Loucy (cell line): ENCODE measurements around the gene SLAMF1.
A peak's percentile ranks its signal among the peaks of the same experiment; 100 is the strongest.

Experiments
- H2AFZ ChIP-seq: fragments of 200-600 bp; sonication (generic); 2 replicates; pipeline ENCODE4 v1.6.0; 2016; ENCODE audit warnings: antibody characterized with exemption, mild to moderate bottlenecking, low read length, moderate library complexity
- H3F3A ChIP-seq: fragments of 200-600 bp; 2 replicates; pipeline ENCODE4 v1.6.0; 2016; ENCODE audit warnings: antibody characterized with exemption, low read depth, mild to moderate bottlenecking
- H3K27me3 ChIP-seq: fragments of 200-600 bp; sonication (generic); 2 replicates; pipeline ENCODE4 v1.6.1; 2014; ENCODE audit warnings: low read length, mild to moderate bottlenecking; ENCODE audit not compliant: insufficient read depth, poor library complexity, severe bottlenecking
- H3K36me3 ChIP-seq: fragments of 200-600 bp; sonication (generic); 2 replicates; pipeline ENCODE4 v1.6.1; 2016; ENCODE audit warnings: low read length; ENCODE audit not compliant: insufficient read depth
- H3K4me1 ChIP-seq: fragments of 200-600 bp; sonication (generic); 2 replicates; pipeline ENCODE4 v1.5.1; 2014; ENCODE audit warnings: low read length, mild to moderate bottlenecking; ENCODE audit not compliant: insufficient read depth, poor library complexity, severe bottlenecking
- H3K4me2 ChIP-seq: fragments of 200-600 bp; sonication (generic); 2 replicates; pipeline ENCODE4 v1.6.0; 2014; ENCODE audit warnings: antibody characterized with exemption, low read length, low read depth, mild to moderate bottlenecking; ENCODE audit not compliant: poor library complexity, severe bottlenecking
- H3K4me3 ChIP-seq: fragments of 200-600 bp; sonication (generic); 2 replicates; pipeline ENCODE4 v1.5.1; 2014; ENCODE audit warnings: low read length, mild to moderate bottlenecking, mixed read lengths; ENCODE audit not compliant: poor library complexity, severe bottlenecking
- H3K79me2 ChIP-seq: fragments of 200-600 bp; sonication (generic); 2 replicates; pipeline ENCODE4 v1.6.1; 2014; ENCODE audit warnings: low read length; ENCODE audit not compliant: insufficient read depth
- H3K9ac ChIP-seq: fragments of 200-600 bp; sonication (generic); 2 replicates; pipeline ENCODE4 v1.6.0; 2014; ENCODE audit warnings: mild to moderate bottlenecking, low read depth, low read length, moderate library complexity; ENCODE audit not compliant: poor library complexity, severe bottlenecking
- H3K9me2 ChIP-seq: fragments of 200-600 bp; sonication (generic); replicated peaks from 2 replicates; pipeline ENCODE4 v1.6.1; 2016; ENCODE audit warnings: low read depth, low read length, mixed read lengths
- H3K9me3 ChIP-seq: fragments of 200-600 bp; sonication (generic); 2 replicates; pipeline ENCODE4 v1.6.1; 2014; ENCODE audit warnings: mild to moderate bottlenecking, antibody characterized with exemption, low read length, low read depth; ENCODE audit not compliant: insufficient read depth
- H4K20me1 ChIP-seq: fragments of 200-600 bp; sonication (generic); 2 replicates; pipeline ENCODE4 v1.6.0; 2014; ENCODE audit warnings: antibody characterized with exemption, low read length, mild to moderate bottlenecking; ENCODE audit not compliant: insufficient read depth, poor library complexity, severe bottlenecking
- EZH2phosphoT487 ChIP-seq: fragments of 200-600 bp; IDR thresholded peaks from 2 replicates; pipeline ENCODE4 v1.6.1; 2018; ENCODE audit warnings: antibody characterized with exemption, mild to moderate bottlenecking, moderate library complexity, borderline replicate concordance
- TF ChIP-seq, protein P1 (sequence below): fragments of 200-600 bp; sonication (generic); conservative IDR thresholded peaks from 2 replicates; pipeline ENCODE4 v1.5.1; 2014; ENCODE audit warnings: mild to moderate bottlenecking, antibody characterized with exemption, low read length

SLAMF1 gene

DNA sequence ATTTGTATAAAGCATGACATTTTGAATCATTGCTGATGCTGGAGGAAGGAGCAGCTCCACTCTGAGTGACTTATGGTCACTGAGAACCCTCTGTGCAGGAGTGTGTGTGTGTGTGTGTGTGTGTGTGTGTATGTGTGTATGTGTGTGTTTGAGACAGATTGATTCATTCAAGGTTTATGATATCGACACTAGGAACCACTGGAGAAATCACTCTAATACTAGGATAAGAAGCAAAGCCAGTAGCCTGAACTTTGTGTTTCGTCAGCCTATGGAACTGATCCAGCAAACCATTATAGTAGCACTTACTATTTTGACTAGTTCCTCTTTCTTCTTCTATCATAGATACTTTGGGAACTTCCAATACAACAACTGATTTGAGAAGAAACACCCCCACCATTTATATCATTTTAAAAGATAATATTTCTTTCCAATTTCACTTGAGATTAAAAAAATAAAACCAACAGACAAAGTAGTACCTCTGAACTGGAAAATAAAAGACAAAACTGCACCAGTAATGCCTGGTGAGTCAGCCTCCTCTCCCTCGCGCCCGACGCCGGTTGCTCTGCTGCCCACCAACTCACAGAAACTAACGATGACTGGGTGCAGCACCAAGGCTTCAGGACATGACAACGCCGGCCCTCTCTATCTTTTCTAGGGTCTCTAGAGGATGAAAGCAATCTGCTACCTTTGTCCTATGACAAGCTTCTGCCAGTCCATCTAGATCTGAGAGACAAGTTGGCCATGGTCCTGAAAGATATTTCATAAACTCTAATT is 20.9 kb downstream of the SLAMF1 start:
- no peaks in the 10 kb centered on the region for H3K79me2 ChIP-seq

DNA sequence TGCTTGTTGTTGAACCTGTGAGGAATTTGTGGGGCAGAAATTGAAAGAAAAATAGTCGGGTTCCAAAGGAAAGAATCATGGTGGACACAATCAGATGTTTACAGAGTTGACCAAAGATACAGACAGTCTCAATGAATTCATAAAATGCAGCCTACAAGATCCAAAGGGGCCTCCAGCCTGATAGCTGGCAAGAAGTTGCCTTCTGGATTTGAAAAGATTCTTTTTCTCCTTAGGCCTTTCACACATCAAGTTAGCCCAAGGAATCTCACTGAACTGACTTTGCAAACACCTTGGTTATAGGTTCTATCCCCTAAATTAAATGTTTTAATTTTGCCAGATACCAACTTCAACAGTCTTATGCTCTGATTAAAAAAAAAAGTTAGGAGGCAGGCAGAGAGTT is 21.5 kb downstream of the SLAMF1 start:
- Histone ChIP-seq H3K4me3 (no peak overlapping the region), H3K9me2 (no peaks in the 10 kb centered on the region), H3K9me3 (no peaks in the 10 kb centered on the region), H3K27me3 (no peaks in the 10 kb centered on the region), H3K36me3 (no peaks in the 10 kb centered on the region), H3K4me2 (no peak overlapping the region), H3K9ac (no peak overlapping the region), H3K4me1 (peaks cover 34% of the 10 kb centered on the region), H3F3A (no peaks in the 10 kb centered on the region), H2AFZ (no peak overlapping the region), H4K20me1 (no peaks in the 10 kb centered on the region), H3K79me2 (no peaks in the 10 kb centered on the region)
- TF ChIP-seq, protein P1, sequence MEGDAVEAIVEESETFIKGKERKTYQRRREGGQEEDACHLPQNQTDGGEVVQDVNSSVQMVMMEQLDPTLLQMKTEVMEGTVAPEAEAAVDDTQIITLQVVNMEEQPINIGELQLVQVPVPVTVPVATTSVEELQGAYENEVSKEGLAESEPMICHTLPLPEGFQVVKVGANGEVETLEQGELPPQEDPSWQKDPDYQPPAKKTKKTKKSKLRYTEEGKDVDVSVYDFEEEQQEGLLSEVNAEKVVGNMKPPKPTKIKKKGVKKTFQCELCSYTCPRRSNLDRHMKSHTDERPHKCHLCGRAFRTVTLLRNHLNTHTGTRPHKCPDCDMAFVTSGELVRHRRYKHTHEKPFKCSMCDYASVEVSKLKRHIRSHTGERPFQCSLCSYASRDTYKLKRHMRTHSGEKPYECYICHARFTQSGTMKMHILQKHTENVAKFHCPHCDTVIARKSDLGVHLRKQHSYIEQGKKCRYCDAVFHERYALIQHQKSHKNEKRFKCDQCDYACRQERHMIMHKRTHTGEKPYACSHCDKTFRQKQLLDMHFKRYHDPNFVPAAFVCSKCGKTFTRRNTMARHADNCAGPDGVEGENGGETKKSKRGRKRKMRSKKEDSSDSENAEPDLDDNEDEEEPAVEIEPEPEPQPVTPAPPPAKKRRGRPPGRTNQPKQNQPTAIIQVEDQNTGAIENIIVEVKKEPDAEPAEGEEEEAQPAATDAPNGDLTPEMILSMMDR: no peak
- TF ChIP-seq EZH2phosphoT487: no peak

More for the DNA sequence above, 20.9 kb downstream of the SLAMF1 start:
- no peak overlapping the region for H3K9ac ChIP-seq
- no peaks in the 10 kb centered on the region for H3K36me3 ChIP-seq
- H4K20me1 ChIP-seq: no peaks in the 10 kb centered on the region
- no peaks in the 10 kb centered on the region for H3K9me3 ChIP-seq
- TF ChIP-seq, protein P1: no peak
- no peak for TF ChIP-seq EZH2phosphoT487
- H3K4me3 ChIP-seq: no peak overlapping the region
- H3K27me3 ChIP-seq: no peaks in the 10 kb centered on the region
- H3K4me1 ChIP-seq: peaks cover 34% of the 10 kb centered on the region
- H3K4me2 ChIP-seq: no peak overlapping the region
- no peak overlapping the region for H2AFZ ChIP-seq
- H3F3A ChIP-seq: no peaks in the 10 kb centered on the region
- H3K9me2 ChIP-seq: no peaks in the 10 kb centered on the region

DNA sequence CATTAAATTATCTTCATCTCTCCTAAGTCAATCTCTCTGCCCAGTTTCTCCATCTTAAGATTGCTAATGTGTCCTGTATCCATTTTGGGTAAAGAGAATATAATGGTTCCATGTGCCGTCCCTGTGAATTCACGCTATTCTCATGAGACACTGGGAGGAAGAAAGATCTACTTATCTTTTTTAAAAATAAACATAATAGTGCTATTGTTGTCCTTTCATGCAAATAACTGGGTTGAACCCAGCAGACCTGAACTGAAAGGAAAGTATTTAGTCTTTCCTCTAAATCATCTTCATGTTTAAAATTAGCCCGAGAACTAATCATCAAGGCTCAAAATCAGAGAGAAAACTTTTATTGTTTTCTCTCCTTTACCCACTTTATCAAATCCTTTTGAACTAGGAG is 22.4 kb downstream of the SLAMF1 start:
- TF ChIP-seq, protein P1: no peak
- TF ChIP-seq EZH2phosphoT487: no peak
- H4K20me1 ChIP-seq: no peaks in the 10 kb centered on the region
- no peak overlapping the region for H3K4me3 ChIP-seq
- no peaks in the 10 kb centered on the region for H3K9me3 ChIP-seq
- H3K36me3 ChIP-seq: no peaks in the 10 kb centered on the region
- H3K79me2 ChIP-seq: no peaks in the 10 kb centered on the region
- H3K27me3 ChIP-seq: no peaks in the 10 kb centered on the region
- no peak overlapping the region for H2AFZ ChIP-seq
- H3K9me2 ChIP-seq: no peaks in the 10 kb centered on the region
- no peaks in the 10 kb centered on the region for H3F3A ChIP-seq
- no peak overlapping the region for H3K9ac ChIP-seq
- peaks cover 34% of the 10 kb centered on the region for H3K4me1 ChIP-seq
- peak overlapping the region; percentile 26 for H3K4me2 ChIP-seq
